AG04449 (cell line): ENCODE data around the gene CBFB.
"Not testable (repeated sequence)": the region's sequence is repeated elsewhere in the genome, so short reads cannot be mapped to it uniquely, and the experiment has no call there.

Experiments used
- CTCF ChIA-PET: fragments of 350-600 bp; formaldehyde crosslinking; extraction: SDS; loops from one replicate; lab custom pipeline; 2021; ENCODE audit warnings: antibody characterized with exemption; lab: Yijun Ruan, JAX
- POLR2A ChIA-PET: fragments of 400-600, 350-600 bp; formaldehyde crosslinking; extraction: SDS; loops from one replicate; lab custom pipeline; 2020; ENCODE audit warnings: antibody characterized with exemption, inconsistent platforms; lab: Yijun Ruan, JAX
- DNase-seq: peaks from one replicate; pipeline ENCODE4 v3.0.0-alpha.2; 2010; ENCODE audit warnings: low read depth, low spot score
- H3K4me3 ChIP-seq: 2 replicates; pipeline ENCODE4 v1.5.1; 2011; ENCODE audit warnings: low read depth, mild to moderate bottlenecking, control low read depth, low read length
- CTCF ChIP-seq: IDR thresholded peaks from one replicate; pipeline ENCODE4 v1.5.1; 2011; ENCODE audit warnings: mild to moderate bottlenecking, moderate library complexity, low read length, control low read depth, inconsistent platforms; ENCODE audit not compliant: insufficient read depth; ENCODE audit errors: missing control alignments

Gene CBFB

GRCh38 chr16:67034487-67034886, 5.5 kb downstream of the CBFB start:
- TF ChIP-seq CTCF: no peak
- POLR2A ChIA-PET: no interaction called here
- no peak for DNase-seq
- H3K4me3 ChIP-seq: no peak overlapping the region
- CTCF ChIA-PET: interaction anchor here (1.7 kb wide), 2 partner anchors 17 to 70 kb away, joined by 5 to 8 read pairs; no protein-coding TSS in a partner anchor

GRCh38 chr16:67035364-67035763, 6.4 kb downstream of the CBFB start:
- ChIA-PET POLR2A (no interaction called here), CTCF (interaction anchor here (1.7 kb wide), 2 partner anchors 18 to 69 kb away, joined by 5 to 8 read pairs; no protein-coding TSS in a partner anchor)
- no peak overlapping the region for H3K4me3 ChIP-seq
- DNase-seq: no peak
- no peak for TF ChIP-seq CTCF

- no peak for DNase-seq
- CTCF ChIA-PET: interaction anchor here (1.6 kb wide), 1 partner anchor 64 kb away, joined by 5 read pairs; no protein-coding TSS in a partner anchor
- no peak for TF ChIP-seq CTCF
- POLR2A ChIA-PET: no interaction called here
- no peak overlapping the region for H3K4me3 ChIP-seq
These were observed 7.4 kb downstream of the CBFB start for GRCh38 chr16:67036323-67036741.

- ChIA-PET POLR2A (no interaction called here), CTCF (interaction anchor here (1.7 kb wide), 1 partner anchor 9 kb away, joined by 7 read pairs; no protein-coding TSS in a partner anchor)
- DNase-seq: no peak
- no peak overlapping the region for H3K4me3 ChIP-seq
- TF ChIP-seq CTCF: no peak
These were observed 10.5 kb downstream of the CBFB start for GRCh38 chr16:67039260-67040020.

GRCh38 chr16:67040166-67040565, 11.2 kb downstream of the CBFB start:
- no peak for TF ChIP-seq CTCF
- DNase-seq: no peak
- CTCF ChIA-PET: interaction anchor here (1.0 to 1.7 kb wide), 3 partner anchors 8 to 15 kb away, joined by 3 to 7 read pairs (median 3); no protein-coding TSS in a partner anchor
- H3K4me3 ChIP-seq: no peak overlapping the region
- POLR2A ChIA-PET: no interaction called here

GRCh38 chr16:67040906-67041305, 12.0 kb downstream of the CBFB start:
- DNase-seq: no peak
- ChIA-PET CTCF (interaction anchor here (1.0 to 1.7 kb wide), 4 partner anchors 9 to 60 kb away, joined by 3 to 7 read pairs (median 3); no protein-coding TSS in a partner anchor), POLR2A (interaction anchor here (1.0 kb wide), 1 partner anchor 15 kb away, joined by 5 read pairs; no protein-coding TSS in a partner anchor)
- TF ChIP-seq CTCF: no peak
- no peak overlapping the region for H3K4me3 ChIP-seq

GRCh38 chr16:67041520-67041919, 12.6 kb downstream of the CBFB start:
- not testable (repeated sequence) for H3K4me3 ChIP-seq, DNase-seq
- POLR2A ChIA-PET: interaction anchor here (0.7 to 1.0 kb wide), 2 partner anchors 14 to 56 kb away, joined by 3 to 5 read pairs; no protein-coding TSS in a partner anchor
- CTCF ChIA-PET: interaction anchor here (0.7 to 1.7 kb wide), 3 partner anchors 11 to 59 kb away, joined by 3 to 7 read pairs (median 4); no protein-coding TSS in a partner anchor
